ENCODE measurements around the gene ZNF580. TPM values are rescaled to one million over a fixed set of nuclear protein-coding genes. Genes with fewer than 3 reads are reported as not detected.

Gene ZNF580
- total RNA-seq, 2 donors from 2014 or later: 32.0 to 36.7 TPM

GRCh38 chr19:55603581-55604292 lies 37.1 kb upstream of the ZNF580 start:
- DNase-seq (ENCODE audit: low spot score): no peak
- intact Hi-C loops (cut with DNase I): loop anchor here in 1 of 2 donors (5.0 kb wide), 2 partner anchors 1059 to 1136 kb away; no protein-coding TSS in a partner anchor

- DNase-seq (ENCODE audit: low spot score): peak; percentile 99
- intact Hi-C loops (cut with DNase I): loop anchor here (5.0 kb wide), 1 partner anchor 88 kb away; no protein-coding TSS in a partner anchor
These were observed 35.6 kb upstream of the ZNF580 start for GRCh38 chr19:55605207-55605636.

GRCh38 chr19:55605637-55606470 lies 34.9 kb upstream of the ZNF580 start, which contains the start of gene ZNF865:
Gene ZNF865, plus strand, starts transcription at chr19:55605647. Its CDS starts 7,972 bp downstream, at chr19:55613619.
- DNase-seq (ENCODE audit: low spot score): peak; percentile 93
- intact Hi-C loops (cut with DNase I): loop anchor here (5.0 kb wide), 1 partner anchor 89 kb away; no protein-coding TSS in a partner anchor

GRCh38 chr19:55606471-55606787 lies 34.4 kb upstream of the ZNF580 start:
- intact Hi-C loops (cut with DNase I): loop anchor here (5.0 kb wide), 1 partner anchor 89 kb away; no protein-coding TSS in a partner anchor
- DNase-seq (ENCODE audit: low spot score): no peak

GRCh38 chr19:55606817-55607216 lies 34.0 kb upstream of the ZNF580 start:
- intact Hi-C loops (cut with DNase I): loop anchor here (5.0 kb wide), 1 partner anchor 90 kb away; no protein-coding TSS in a partner anchor
- no peak for DNase-seq (ENCODE audit: low spot score)

GRCh38 chr19:55609326-55609725 lies 31.5 kb upstream of the ZNF580 start:
- intact Hi-C loops (cut with DNase I): loop anchor here (5.0 kb wide), 1 partner anchor 92 kb away; no protein-coding TSS in a partner anchor
- no peak for DNase-seq (ENCODE audit: low spot score)

- DNase-seq (ENCODE audit: low spot score): no peak
- intact Hi-C loops (cut with DNase I): no loop called here
These were observed 29.4 kb upstream of the ZNF580 start for GRCh38 chr19:55611300-55611982.

GRCh38 chr19:55611983-55612645 lies 28.7 kb upstream of the ZNF580 start:
- intact Hi-C loops (cut with DNase I): no loop called here
- DNase-seq (ENCODE audit: low spot score): no peak

- intact Hi-C loops (cut with DNase I): no loop called here
- no peak for DNase-seq (ENCODE audit: low spot score)
These were observed 27.4 kb upstream of the ZNF580 start for GRCh38 chr19:55613396-55613795.

GRCh38 chr19:55613930-55614710 lies 26.7 kb upstream of the ZNF580 start:
- intact Hi-C loops (cut with DNase I): no loop called here
- DNase-seq (ENCODE audit: low spot score): no peak

GRCh38 chr19:55614711-55615542 lies 25.9 kb upstream of the ZNF580 start:
- no peak for DNase-seq (ENCODE audit: low spot score)
- intact Hi-C loops (cut with DNase I): no loop called here

GRCh38 chr19:55615543-55616394 lies 25.0 kb upstream of the ZNF580 start:
- intact Hi-C loops (cut with DNase I): no loop called here
- DNase-seq (ENCODE audit: low spot score): no peak

- DNase-seq (ENCODE audit: low spot score): no peak
- intact Hi-C loops (cut with DNase I): no loop called here
These were observed 24.4 kb upstream of the ZNF580 start for GRCh38 chr19:55616395-55616875.

GRCh38 chr19:55617426-55617825 lies 23.4 kb upstream of the ZNF580 start:
- DNase-seq (ENCODE audit: low spot score): no peak
- intact Hi-C loops (cut with DNase I): no loop called here

GRCh38 chr19:55618426-55618825 lies 22.4 kb upstream of the ZNF580 start:
- intact Hi-C loops (cut with DNase I): no loop called here
- no peak for DNase-seq (ENCODE audit: low spot score)

- intact Hi-C loops (cut with DNase I): no loop called here
- no peak for DNase-seq (ENCODE audit: low spot score)
These were observed 21.5 kb upstream of the ZNF580 start for GRCh38 chr19:55619286-55619685.
